Measurements from ENCODE around the gene HAS3. TPM values are rescaled to one million over a fixed set of nuclear protein-coding genes. Genes with fewer than 3 reads are reported as not detected.
A peak's percentile ranks its signal among the peaks of the same experiment; 100 is the strongest.

Gene HAS3
- total RNA-seq, 1 experiment from 2014 or later = 100 TPM

DNA sequence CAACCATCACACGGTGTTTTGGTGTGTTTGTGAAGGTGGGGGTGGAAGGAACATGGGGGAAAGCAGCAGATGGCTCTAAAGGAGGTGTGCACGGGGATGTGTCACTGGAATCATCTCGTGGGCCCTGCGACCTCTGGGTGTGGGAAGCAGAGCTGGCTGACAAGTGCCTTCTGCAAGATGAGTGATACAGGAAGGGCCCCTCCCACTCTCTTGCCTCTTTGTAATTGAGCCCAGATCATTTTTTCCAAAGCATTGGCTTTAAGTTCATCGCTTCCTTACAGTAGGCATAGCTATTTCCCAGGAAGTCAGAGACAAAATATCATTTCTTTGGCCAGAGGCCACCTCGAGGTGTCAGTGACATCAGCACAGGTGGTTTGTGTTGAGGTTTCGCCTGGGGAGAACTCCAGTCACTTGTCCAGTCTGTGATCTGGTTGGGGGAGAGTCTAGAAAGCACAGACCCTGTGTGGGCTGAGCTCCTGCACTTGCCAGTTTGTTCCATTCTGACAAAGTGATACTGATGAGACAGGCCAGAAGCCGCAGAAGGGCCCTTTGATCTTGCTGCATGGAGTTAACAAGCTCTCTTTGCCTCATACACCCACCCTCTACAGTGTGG is 60.9 kb downstream of the HAS3 start:
- TF ChIP-seq, protein P1, sequence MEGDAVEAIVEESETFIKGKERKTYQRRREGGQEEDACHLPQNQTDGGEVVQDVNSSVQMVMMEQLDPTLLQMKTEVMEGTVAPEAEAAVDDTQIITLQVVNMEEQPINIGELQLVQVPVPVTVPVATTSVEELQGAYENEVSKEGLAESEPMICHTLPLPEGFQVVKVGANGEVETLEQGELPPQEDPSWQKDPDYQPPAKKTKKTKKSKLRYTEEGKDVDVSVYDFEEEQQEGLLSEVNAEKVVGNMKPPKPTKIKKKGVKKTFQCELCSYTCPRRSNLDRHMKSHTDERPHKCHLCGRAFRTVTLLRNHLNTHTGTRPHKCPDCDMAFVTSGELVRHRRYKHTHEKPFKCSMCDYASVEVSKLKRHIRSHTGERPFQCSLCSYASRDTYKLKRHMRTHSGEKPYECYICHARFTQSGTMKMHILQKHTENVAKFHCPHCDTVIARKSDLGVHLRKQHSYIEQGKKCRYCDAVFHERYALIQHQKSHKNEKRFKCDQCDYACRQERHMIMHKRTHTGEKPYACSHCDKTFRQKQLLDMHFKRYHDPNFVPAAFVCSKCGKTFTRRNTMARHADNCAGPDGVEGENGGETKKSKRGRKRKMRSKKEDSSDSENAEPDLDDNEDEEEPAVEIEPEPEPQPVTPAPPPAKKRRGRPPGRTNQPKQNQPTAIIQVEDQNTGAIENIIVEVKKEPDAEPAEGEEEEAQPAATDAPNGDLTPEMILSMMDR (conservative IDR thresholded peaks at IDR 0.05) = no peak
- Mint-ChIP-seq H3K4me1 (0 out of 4 replicates have a peak, but pooled peaks cover 0 to 2% of the 10 kb centered on the region in 2 experiments), H3K9me3 (no peaks in the 10 kb centered on the region), H3K27me3 (ENCODE audit: low read depth) (no peaks in the 10 kb centered on the region), H3K4me3 (no peak overlapping the region), H3K36me3 (ENCODE audit: insufficient read depth in 1 of 3, low read depth in 3 of 3) (peaks cover 43 to 85% (median 69%) of the 10 kb centered on the region in 3 experiments), H3K27ac (peak overlapping the region in 1 of 3 experiments; percentile 18; a peak in 1 of 7 replicates)
- Histone ChIP-seq H3K18ac (ENCODE audit: insufficient read length, low read depth, low read length) (no peak overlapping the region), H4K8ac (replicated peaks; ENCODE audit: insufficient read length, low read depth, low read length) (no peak overlapping the region), H2BK12ac (ENCODE audit: insufficient read length, low read depth, low read length) (no peak overlapping the region), H3K4me1 (ENCODE audit: insufficient read depth, low read length) (no peaks in the 10 kb centered on the region), H3K56ac (ENCODE audit: insufficient read length, low read depth, low read length) (no peak overlapping the region), H2AFZ (ENCODE audit: low read length) (no peak overlapping the region), H3K79me1 (ENCODE audit: insufficient read depth, low read depth, low read length, poor library complexity, severe bottlenecking) (no peaks in the 10 kb centered on the region), H3K79me2 (ENCODE audit: insufficient read depth, low read length) (no peaks in the 10 kb centered on the region), H3K23ac (ENCODE audit: insufficient read length, low read depth, low read length) (no peak overlapping the region), H3K27me3 (ENCODE audit: insufficient read depth, low read length) (no peaks in the 10 kb centered on the region), H3K4me2 (ENCODE audit: insufficient read depth, insufficient read length, low read length) (no peak overlapping the region), H2BK120ac (ENCODE audit: low read depth, low read length, poor library complexity, severe bottlenecking) (no peak overlapping the region), H2BK5ac (ENCODE audit: insufficient read length, low read length) (no peak overlapping the region), H3K27ac (ENCODE audit: insufficient read length, low read depth, low read length) (no peak overlapping the region), H2BK15ac (ENCODE audit: low read depth, low read length) (no peak overlapping the region), H3K23me2 (ENCODE audit: insufficient read length, low read depth, low read length, poor library complexity, severe bottlenecking) (no peaks in the 10 kb centered on the region), H2BK20ac (ENCODE audit: low read depth, low read length, poor library complexity, severe bottlenecking) (no peak overlapping the region), H3K14ac (ENCODE audit: insufficient read depth, low read length) (no peak overlapping the region), H4K20me1 (ENCODE audit: control insufficient read depth, insufficient read depth, insufficient read length) (no peaks in the 10 kb centered on the region), H3K4ac (ENCODE audit: low read depth, low read length) (no peak overlapping the region), H3K9me3 (ENCODE audit: control insufficient read depth, low read depth, low read length) (no peaks in the 10 kb centered on the region), H3T11ph (ENCODE audit: low read length) (no peak overlapping the region), H4K91ac (ENCODE audit: insufficient read length, low read depth, low read length) (no peak overlapping the region), H3K9ac (ENCODE audit: extremely low read depth, insufficient read length, low read length) (no peak overlapping the region), H4K5ac (ENCODE audit: insufficient read length, low read depth, low read length) (no peak overlapping the region), H2AK5ac (ENCODE audit: insufficient read length, low read length) (no peak overlapping the region)
- DNase-seq = no peak
- no CpG with 5 or more reads among the region's 8 CpGs for WGBS (ENCODE audit: extremely low coverage, insufficient read length, low lambda C conversion rate)

Data from H9 (cell line).